Kidney (tissue), 14 donors: Measurements from ENCODE around the gene SORBS2. TPM values are rescaled to one million over a fixed set of nuclear protein-coding genes. Genes with fewer than 3 reads are reported as not detected.

Source experiments
- DNase-seq, 5 donors: peaks; one replicate each; pipeline ENCODE4 v3.0.0-alpha.2; 2013 to 2020
- FAIRE-seq: peaks from 2 replicates; lab custom pipeline; 2012; peaks lifted over from hg19 to GRCh38; lab: Jason Lieb, UNC
- H3K27ac ChIP-seq, 2 donors: one replicate each; pipeline ENCODE4 v1.7.0; 2013; ENCODE audit warnings: low read depth in 2 of 2, low read length in 2 of 2, inconsistent platforms in 1 of 2
- H3K27me3 ChIP-seq: one replicate; pipeline ENCODE4 v1.7.1; 2013; ENCODE audit warnings: low read length, inconsistent platforms; ENCODE audit not compliant: control insufficient read depth, insufficient read depth
- H3K36me3 ChIP-seq, 3 donors: one replicate each; pipeline versions ENCODE4 v1.7.0 to v1.7.1; 2013; ENCODE audit warnings: low read length in 3 of 3, control low read depth in 1 of 3, inconsistent platforms in 1 of 3; ENCODE audit not compliant: insufficient read depth in 3 of 3, control insufficient read depth in 2 of 3
- H3K4me1 ChIP-seq, 3 donors: one replicate each; pipeline versions ENCODE4 v1.7.0 to v1.7.1; 2013; ENCODE audit warnings: low read length in 3 of 3, inconsistent platforms in 1 of 3, low read depth in 1 of 3; ENCODE audit not compliant: control insufficient read depth in 2 of 3, insufficient read depth in 2 of 3
- H3K4me3 ChIP-seq, 3 donors: one replicate each; pipeline versions ENCODE4 v1.7.0 to v1.8.1; 2013; ENCODE audit warnings: low read length in 3 of 3, control low read depth in 1 of 3, inconsistent platforms in 1 of 3
- H3K9ac ChIP-seq, 3 donors: one replicate each; pipeline versions ENCODE4 v1.7.0 to v1.7.1; 2013; ENCODE audit warnings: low read length in 3 of 3, control low read depth in 1 of 3, inconsistent platforms in 1 of 3
- H3K9me3 ChIP-seq, 3 donors: one replicate each; pipeline versions ENCODE4 v1.7.0 to v1.7.1; 2013; ENCODE audit warnings: low read length in 3 of 3, control low read depth in 1 of 3, inconsistent platforms in 1 of 3; ENCODE audit not compliant: control insufficient read depth in 2 of 3, insufficient read depth in 1 of 3
- intact Hi-C: fragments of 100-400 bp; cut with DNase I; formaldehyde crosslinking; loops from one replicate; pipeline ENCODE4 v1.11.1; 2022
- polyA plus RNA-seq: library from polyadenylated mRNA; stranded (reverse); fragments of 350-450 nt; fragmentation: Illumina TruSeq; extraction: RNeasy Lipid Tissue Mini Kit (QIAGEN cat#74804); gene quantifications from one replicate; pipeline ENCODE4 v1.2.3, GENCODE V29; 2014; ENCODE audit warnings: low read depth, low replicate concordance; ENCODE audit not compliant: insufficient read depth
- total RNA-seq: library from RNA; stranded (reverse); fragmentation: NEBNext Ultra II Directional; extraction: Animal tissue kit (Norgen Biotek cat#: 25700); gene quantifications from one replicate; pipeline ENCODE4 v1.2.1, GENCODE V29; 2021
- TF ChIP-seq, protein P1 (sequence below): IDR thresholded peaks from 3 replicates; pipeline ENCODE4 v1.5.1; 2012; ENCODE audit warnings: mild to moderate bottlenecking, moderate library complexity, borderline replicate concordance; ENCODE audit not compliant: insufficient read depth; ENCODE audit errors: extremely low read depth
- donor health status: control.
- donor health status: control.
- donor health status: control.
- donor health status: control.
- donor health status: control.
- donor health status: DM: yes; HTN: yes; CAD: no.
- donor health status: Normal renal cell carcinoma (clear cell type).

The SORBS2 gene
- total and polyA plus RNA-seq, 2 donors from 2014 or later: 26.0 to 127 TPM

DNA sequence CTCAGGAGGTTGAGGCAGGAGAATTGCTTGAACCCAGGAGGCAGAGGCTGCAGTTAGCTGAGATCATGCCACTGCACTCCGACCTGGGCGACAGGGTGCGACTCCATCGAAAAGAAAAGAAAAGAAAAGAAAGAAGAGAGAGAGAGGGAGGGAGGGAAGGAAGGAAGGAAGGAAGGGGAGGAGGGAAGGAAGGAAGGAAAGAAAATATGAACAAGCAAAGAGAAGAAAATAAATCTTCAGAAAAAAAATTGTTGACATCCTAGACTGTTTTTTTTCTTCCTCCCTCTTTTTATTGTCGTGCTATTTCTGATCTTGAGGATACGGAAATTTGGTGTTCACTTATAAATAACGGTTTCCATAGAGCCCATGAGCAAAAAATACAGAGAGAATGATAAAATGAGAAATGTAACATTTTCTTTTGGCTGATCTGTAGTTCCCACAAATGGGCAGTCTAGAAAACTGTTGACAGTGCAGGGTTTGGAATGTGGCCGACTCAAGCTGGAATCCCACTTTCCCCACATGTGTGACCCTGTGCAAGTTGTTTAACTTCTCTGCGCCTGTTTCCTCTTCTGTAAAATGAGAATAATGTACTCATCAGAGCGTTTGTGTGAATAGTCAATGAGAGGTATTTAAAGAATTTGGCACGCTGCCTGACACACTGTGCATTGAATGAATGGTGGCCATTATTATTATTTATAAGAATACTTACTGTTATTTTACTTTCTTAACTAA lies 19.4 kb downstream of the SORBS2 start:
- Histone ChIP-seq H3K9me3 (no peaks in the 10 kb centered on the region), H3K27ac (no peak overlapping the region), H3K4me1 (peaks cover 0 to 3% (median 0%) of the 10 kb centered on the region in 3 donors), H3K36me3 (no peaks in the 10 kb centered on the region), H3K9ac (no peak overlapping the region), H3K27me3 (no peaks in the 10 kb centered on the region), H3K4me3 (no peak overlapping the region)
- intact Hi-C loops: no loop called here
- FAIRE-seq: no peak
- TF ChIP-seq, protein P1, sequence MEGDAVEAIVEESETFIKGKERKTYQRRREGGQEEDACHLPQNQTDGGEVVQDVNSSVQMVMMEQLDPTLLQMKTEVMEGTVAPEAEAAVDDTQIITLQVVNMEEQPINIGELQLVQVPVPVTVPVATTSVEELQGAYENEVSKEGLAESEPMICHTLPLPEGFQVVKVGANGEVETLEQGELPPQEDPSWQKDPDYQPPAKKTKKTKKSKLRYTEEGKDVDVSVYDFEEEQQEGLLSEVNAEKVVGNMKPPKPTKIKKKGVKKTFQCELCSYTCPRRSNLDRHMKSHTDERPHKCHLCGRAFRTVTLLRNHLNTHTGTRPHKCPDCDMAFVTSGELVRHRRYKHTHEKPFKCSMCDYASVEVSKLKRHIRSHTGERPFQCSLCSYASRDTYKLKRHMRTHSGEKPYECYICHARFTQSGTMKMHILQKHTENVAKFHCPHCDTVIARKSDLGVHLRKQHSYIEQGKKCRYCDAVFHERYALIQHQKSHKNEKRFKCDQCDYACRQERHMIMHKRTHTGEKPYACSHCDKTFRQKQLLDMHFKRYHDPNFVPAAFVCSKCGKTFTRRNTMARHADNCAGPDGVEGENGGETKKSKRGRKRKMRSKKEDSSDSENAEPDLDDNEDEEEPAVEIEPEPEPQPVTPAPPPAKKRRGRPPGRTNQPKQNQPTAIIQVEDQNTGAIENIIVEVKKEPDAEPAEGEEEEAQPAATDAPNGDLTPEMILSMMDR: no peak
- peak in 2 of 5 donors; percentile 60 to 85 for DNase-seq

- DNase-seq: no peak
- no peak overlapping the region for H3K9ac ChIP-seq
- H3K9me3 ChIP-seq: no peaks in the 10 kb centered on the region
- intact Hi-C loops: no loop called here
- peaks cover 2 to 8% (median 3%) of the 10 kb centered on the region in 3 donors for H3K4me1 ChIP-seq
- no peaks in the 10 kb centered on the region for H3K27me3 ChIP-seq
- H3K36me3 ChIP-seq: no peaks in the 10 kb centered on the region
- H3K4me3 ChIP-seq: no peak overlapping the region
- no peak for FAIRE-seq
- no peak overlapping the region for H3K27ac ChIP-seq
- TF ChIP-seq, protein P1: no peak
Measured at GRCh38 chr4:185787926-185788679, 23.9 kb downstream of the SORBS2 start.

- DNase-seq: no peak
- peaks cover 0 to 18% (median 8%) of the 10 kb centered on the region in 3 donors for H3K4me1 ChIP-seq
- H3K9me3 ChIP-seq: no peaks in the 10 kb centered on the region
- H3K4me3 ChIP-seq: no peak overlapping the region
- intact Hi-C loops: no loop called here
- H3K27ac ChIP-seq: no peak overlapping the region
- TF ChIP-seq, protein P1: no peak
- H3K36me3 ChIP-seq: no peaks in the 10 kb centered on the region
- FAIRE-seq: no peak
- no peak overlapping the region for H3K9ac ChIP-seq
- no peaks in the 10 kb centered on the region for H3K27me3 ChIP-seq
Measured at GRCh38 chr4:185786422-185786821, 25.6 kb downstream of the SORBS2 start.
